T-helper 2 cell treated with Interferon-gamma antibody and Interleukin-4, amounts not matched to agents 100 ng/mL and 5 ng/mL, for 36 hours (primary cell): Measurements from ENCODE around the gene ZDHHC11B. TPM values are rescaled to one million over a fixed set of nuclear protein-coding genes. Genes with fewer than 3 reads are reported as not detected.
"Not testable (repeated sequence)": the region's sequence is repeated elsewhere in the genome, so short reads cannot be mapped to it uniquely, and the experiment has no call there.

Source experiments
- intact Hi-C: fragments of 100-400 bp; cut with micrococcal nuclease; formaldehyde crosslinking; loops from one replicate; pipeline ENCODE4 v1.15.1; 2023
- total RNA-seq: library from RNA; stranded (reverse); gene quantifications from 2 replicates; pipeline ENCODE4 v1.2.3, GENCODE V29; 2022

ZDHHC11B gene
- total RNA-seq, 1 donor from 2014 or later = 0.09 TPM

GRCh38 chr5:719379-719778 is 65.2 kb downstream of the ZDHHC11B start:
- intact Hi-C loops = not testable (repeated sequence)

DNA sequence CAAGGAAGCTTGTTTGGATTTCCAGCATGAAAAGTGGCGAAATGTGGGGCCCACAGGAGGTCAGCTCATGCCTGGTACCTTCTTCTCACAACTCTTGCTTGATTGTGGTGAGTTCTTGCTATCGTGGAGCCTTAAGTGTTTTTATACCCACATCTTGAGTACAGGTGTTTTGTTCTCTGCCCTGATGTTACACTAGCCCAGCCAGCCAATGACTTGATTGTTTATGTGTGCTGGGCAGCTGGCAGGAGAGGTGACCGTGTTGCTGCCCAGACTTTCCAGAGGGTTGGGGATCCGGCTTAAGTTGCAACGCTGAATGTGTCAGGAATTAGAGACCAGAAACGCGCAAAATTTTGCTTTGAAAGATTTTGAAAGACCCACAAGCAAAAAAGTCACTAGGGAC is 67.4 kb downstream of the ZDHHC11B start:
- intact Hi-C loops = no loop called here

DNA sequence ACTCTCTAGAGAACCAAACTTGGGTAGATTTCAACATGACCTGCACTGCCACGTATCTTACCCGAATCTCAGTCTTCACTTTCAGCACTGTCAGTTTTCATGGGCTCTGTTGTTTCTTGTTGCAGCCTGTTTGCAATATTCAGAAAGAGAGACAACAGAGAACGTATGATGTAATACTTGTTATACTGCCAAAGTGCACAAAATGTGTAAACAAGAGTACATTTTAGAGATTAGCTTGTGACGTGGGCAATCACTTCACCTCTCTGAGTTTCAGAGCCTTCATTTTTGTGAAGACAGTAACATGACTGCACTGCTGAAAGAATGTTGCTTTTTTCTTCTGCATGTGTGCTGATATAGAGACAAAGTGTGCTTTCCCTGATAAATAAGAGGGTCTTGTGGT is 67.8 kb downstream of the ZDHHC11B start:
- intact Hi-C loops = not testable (repeated sequence)

DNA sequence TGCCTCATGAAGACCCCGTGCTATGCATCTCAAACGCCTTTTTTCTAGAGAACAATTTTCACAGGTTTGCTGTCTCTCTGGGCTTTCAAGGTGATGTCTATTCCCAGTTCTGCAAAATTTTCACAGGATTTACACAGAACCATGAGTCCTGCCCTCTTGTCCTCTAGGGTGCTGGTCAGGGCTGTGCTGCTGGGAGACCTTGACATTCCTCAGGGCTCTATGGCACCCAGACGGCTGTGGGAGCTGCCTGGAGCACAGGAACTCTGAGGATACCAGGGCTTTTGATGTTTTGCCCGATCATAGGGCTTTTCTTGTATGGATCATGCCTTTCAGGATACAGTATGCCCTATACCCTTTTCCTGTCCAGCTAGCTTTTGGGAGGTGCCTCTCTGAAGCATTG is 68.9 kb downstream of the ZDHHC11B start:
- intact Hi-C loops = not testable (repeated sequence)

DNA sequence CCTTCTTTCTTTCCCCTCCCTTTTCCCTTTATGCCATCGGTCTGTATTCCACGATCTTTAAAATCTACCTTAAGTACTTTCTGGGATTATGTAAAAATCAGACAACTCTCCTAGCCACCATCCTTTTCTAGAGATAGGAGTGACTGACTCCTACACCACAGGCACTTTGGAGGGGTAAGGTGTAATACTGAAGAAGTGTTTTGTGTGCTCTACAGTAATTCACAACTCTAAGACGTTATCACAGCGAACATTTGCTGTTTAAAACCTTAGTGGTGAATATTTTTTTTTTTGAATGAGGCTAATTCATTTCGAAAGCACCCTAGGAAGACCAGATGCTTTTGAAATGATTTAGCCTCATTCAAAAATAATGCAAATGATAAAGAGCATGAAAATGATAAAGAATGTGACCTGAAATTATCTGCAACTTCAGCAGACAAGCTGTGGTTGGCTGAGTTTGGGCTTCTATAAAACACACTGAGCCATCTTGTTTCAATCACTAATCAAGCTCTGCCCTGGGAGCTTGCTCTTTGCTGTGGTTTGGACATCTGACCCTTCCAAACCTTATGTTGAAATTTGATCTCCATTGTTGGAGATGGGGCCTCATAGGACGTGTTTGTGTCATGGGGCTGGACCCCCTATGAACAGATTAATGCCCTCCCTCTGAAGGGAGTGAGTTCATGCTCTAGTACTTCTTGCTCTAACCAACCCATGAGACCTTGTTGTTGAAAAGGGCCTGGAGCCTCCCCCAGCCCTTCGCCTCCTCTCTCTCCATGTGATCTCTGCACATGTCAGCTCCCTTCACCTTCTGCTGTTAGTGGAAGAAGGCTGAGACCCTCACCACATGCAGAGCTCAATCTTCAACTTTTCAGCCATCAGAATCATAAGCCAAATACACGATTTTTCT is 70.1 kb downstream of the ZDHHC11B start:
- intact Hi-C loops = not testable (repeated sequence)

GRCh38 chr5:713686-714085 is 70.8 kb downstream of the ZDHHC11B start:
- intact Hi-C loops = not testable (repeated sequence)

DNA sequence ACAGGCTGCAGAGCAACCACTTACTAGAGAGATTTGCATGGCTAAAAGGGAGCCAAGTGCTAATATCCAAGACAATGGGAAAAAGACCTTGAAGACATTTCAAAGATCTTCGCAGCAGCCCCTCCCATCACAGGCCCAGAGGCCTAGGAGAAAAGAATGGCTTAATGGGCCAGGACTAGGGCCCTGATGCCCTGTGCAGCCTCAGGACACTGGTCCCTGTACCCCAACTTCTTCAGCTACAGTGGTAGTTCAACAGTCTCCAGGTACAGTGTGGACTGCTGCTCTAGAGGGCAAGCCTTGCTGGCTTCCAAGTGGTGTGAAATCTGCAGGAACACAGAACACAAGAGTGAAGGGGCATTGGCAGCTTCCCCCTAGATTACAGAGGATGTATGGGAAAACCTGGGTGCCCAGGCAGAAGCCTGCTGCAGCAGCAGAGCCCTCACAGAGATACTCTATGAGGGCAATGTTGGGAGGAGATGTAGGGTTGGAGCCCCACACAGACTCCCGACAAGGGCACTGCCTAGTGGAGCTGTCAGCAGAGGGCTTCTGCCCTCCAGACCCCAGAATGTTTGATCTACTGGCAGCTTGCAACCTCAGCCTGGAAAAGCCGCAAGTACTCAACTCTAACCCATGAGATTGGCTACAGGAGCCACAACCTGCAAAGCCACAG is 75.5 kb downstream of the ZDHHC11B start:
- intact Hi-C loops = not testable (repeated sequence)

GRCh38 chr5:708374-708773 is 76.2 kb downstream of the ZDHHC11B start:
- intact Hi-C loops = not testable (repeated sequence)

- intact Hi-C loops = not testable (repeated sequence)
Observed at GRCh38 chr5:706127-706526, 78.4 kb downstream of the ZDHHC11B start.

- intact Hi-C loops = not testable (repeated sequence)
Observed at GRCh38 chr5:696753-697702, 87.5 kb downstream of the ZDHHC11B start.

DNA sequence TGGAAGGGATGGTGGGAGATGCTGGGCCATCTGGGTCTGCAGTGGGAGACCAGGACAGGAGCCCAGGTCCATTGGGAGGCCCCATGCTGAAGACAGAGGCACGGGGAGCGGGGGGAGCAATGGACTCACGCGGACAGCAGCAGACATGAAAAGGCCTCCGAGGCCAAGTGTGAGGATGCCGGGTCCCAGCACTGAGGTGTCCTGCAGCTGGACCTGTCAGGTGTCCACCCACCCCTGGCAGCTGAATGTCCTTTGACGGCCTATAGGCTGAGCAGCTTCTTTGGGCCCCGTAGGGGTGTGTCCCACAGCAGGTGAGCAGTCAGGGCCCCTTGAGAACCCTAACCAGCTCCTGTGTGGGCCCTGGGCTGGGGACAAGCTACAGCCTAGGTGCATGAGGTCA is 88.3 kb downstream of the ZDHHC11B start:
- intact Hi-C loops = not testable (repeated sequence)

DNA sequence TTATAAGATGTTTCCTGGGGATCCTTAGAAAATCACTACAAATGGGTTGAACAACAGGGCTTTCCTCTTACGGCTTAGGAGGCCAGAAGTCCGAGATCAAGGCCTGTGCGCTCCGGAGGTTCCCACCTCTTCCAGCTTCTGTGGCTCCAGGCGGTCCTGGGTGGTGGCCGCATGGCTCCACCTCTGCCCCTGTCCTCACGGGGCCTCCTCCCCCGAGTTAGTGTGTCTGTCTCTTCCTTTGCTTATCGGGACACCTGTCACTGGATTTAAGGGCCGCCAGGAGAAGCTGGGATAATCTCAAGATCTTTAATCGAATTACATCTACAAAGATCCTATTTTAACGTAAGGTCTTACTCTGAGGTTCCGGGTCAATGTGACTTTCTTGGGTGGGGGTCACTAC is 89.1 kb downstream of the ZDHHC11B start:
- intact Hi-C loops = not testable (repeated sequence)

DNA sequence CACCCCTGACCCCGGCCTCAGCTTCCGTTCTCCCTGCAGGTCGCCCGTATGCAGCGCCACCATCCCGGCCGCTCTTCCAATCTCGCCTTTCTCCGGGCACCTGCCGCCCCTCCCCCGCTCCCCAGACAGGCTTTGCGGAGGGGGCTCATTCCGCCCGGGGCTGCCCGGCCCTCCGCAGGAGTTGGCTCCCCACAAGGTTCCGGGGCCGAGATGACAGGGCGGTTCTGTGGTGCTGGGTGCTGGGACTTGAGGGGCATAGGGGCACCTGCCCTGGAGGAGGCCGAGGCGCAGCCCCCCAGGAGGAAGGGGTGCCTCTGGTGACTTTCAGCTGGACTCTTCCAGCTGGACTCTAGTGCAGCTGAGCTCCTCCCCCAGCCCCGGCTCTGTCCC is 90.5 kb downstream of the ZDHHC11B start:
- intact Hi-C loops = not testable (repeated sequence)

- intact Hi-C loops = not testable (repeated sequence)
Observed at GRCh38 chr5:693271-694041, 91.1 kb downstream of the ZDHHC11B start, which contains the start of gene TPPP. TSS of gene TPPP (minus strand) at chr5:693352. CDS start at chr5:678060, 15,292 bp downstream.

GRCh38 chr5:692529-693041 is 91.9 kb downstream of the ZDHHC11B start:
- intact Hi-C loops = not testable (repeated sequence)

DNA sequence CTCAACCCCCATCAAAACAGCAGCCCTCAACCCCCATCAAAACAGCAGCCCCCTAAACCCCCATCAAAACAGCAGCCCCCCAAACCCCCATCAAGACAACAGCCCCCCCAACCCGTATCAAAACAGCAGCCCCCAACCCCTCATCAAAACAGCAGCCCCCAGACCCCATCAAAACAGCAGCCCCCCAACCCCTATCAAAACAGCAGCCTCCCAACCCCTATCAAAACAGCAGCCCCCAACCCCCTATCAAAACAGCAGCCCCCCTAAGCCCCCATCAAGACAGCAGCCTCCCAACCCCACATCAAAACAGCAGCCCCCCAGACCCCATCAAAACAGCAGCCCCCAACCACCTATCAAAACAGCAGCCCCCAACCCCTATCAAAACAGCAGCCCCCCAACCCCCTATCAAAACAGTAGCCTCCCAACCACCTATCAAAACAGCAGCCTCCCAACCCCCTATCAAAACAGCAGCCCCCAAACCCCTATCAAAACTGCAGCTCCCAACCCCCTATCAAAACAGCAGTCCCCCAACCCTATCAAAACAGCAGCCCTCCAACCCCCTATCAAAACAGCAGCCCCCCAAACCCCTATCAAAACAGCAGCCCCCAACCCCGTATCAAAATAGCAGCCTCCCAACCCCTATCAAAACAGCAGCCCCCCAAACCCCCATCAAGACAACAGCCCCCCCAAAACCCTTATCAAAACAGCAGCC is 92.6 kb downstream of the ZDHHC11B start:
- intact Hi-C loops = no loop called here

GRCh38 chr5:691049-691448 is 93.5 kb downstream of the ZDHHC11B start:
- intact Hi-C loops = not testable (repeated sequence)

DNA sequence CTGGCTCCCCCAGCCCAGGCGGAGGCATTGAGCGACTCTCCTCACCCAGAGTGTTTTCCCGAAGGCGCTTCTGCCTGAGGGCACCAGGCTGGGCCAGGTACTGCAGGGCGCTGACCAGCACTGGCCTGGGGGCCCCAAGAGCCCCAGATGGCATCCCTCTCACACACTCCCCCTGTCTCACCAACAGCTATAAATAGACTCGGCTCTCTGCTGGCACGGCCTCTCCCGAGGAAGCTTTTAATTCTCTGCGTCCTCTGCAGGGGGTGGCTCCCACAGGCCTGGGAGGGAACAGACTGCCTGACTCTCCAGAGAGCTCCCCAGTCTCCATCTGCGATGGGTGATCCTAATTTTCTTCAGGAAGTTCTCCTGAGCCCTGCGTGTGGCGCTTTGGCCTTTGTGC is 94.2 kb downstream of the ZDHHC11B start:
- intact Hi-C loops = not testable (repeated sequence)

DNA sequence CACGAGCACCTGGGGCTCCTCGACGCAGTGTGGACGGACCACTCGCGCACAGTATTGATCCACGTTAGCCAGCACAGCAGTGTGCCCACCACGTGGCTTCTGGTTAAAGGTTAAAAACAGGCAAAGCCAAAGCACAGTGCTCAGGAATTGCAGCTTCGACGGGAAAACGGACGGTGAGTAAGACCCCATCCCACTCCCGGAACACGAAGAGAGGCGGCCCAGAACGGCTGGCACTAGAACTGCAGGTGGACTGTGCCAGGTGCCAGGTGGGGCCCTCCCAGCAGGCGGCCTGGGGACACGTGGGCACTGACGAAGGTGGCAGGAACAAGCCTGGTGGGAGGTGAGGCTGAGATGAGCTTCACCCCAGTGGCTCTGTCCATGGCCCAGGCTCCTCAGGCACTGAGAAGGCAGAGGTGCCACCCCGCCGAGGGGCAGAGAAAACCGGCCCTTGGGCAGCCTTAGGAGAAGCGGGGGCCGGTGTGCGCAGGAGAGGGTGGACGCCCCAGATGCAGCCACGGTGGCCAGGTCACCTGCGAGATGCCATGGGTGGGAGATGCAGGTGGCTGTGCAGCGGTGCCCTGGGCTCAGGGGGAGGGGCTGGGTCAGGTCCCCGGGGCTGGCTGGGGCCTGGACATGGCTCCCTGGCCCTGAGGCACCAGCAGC is 96.0 kb downstream of the ZDHHC11B start:
- intact Hi-C loops = not testable (repeated sequence)
